Cardiac septum (tissue), 1 donor: ENCODE data around the gene TTC7B. TPM values are rescaled to one million over a fixed set of nuclear protein-coding genes. Genes with fewer than 3 reads are reported as not detected.

Experiments used
- DNase-seq: peaks from one replicate; pipeline ENCODE4 v3.0.0-alpha.2; 2020; ENCODE audit warnings: low spot score
- intact Hi-C: fragments of 100-400 bp; cut with DNase I; formaldehyde crosslinking; loops from one replicate; pipeline ENCODE4 v1.14.0; 2022
- total RNA-seq: library from RNA; stranded (reverse); fragmentation: NEBNext Ultra II Directional; extraction: Animal tissue kit (Norgen Biotek cat#: 25700); gene quantifications from one replicate; pipeline ENCODE4 v1.2.1, GENCODE V29; 2021
- donor health status: DM: no; HTN: no; CAD: no.

The TTC7B gene
- total RNA-seq, 1 donor from 2014 or later: 64.9 TPM

GRCh38 chr14:90755661-90756304 is 60.4 kb downstream of the TTC7B start:
- intact Hi-C loops: loop anchor here (5.0 kb wide), 2 partner anchors 58 to 453 kb away; no protein-coding TSS in a partner anchor
- no peak for DNase-seq

GRCh38 chr14:90753456-90754005 is 62.7 kb downstream of the TTC7B start:
- intact Hi-C loops: no loop called here
- no peak for DNase-seq

- intact Hi-C loops: no loop called here
- DNase-seq: no peak
These were observed 65.5 kb downstream of the TTC7B start for GRCh38 chr14:90750701-90751100.

- DNase-seq: no peak
- intact Hi-C loops: no loop called here
These were observed 66.0 kb downstream of the TTC7B start for GRCh38 chr14:90750191-90750590.

- DNase-seq: no peak
- intact Hi-C loops: no loop called here
These were observed 68.3 kb downstream of the TTC7B start for GRCh38 chr14:90747909-90748308.

- DNase-seq: no peak
These were observed 72.4 kb downstream of the TTC7B start for GRCh38 chr14:90743826-90744225.

GRCh38 chr14:90743425-90743824 is 72.8 kb downstream of the TTC7B start:
- intact Hi-C loops: no loop called here
- no peak for DNase-seq

More at GRCh38 chr14:90743826-90744225, 72.4 kb downstream of the TTC7B start:
- intact Hi-C loops: no loop called here

- no peak for DNase-seq
- intact Hi-C loops: no loop called here
These were observed 73.5 kb downstream of the TTC7B start for GRCh38 chr14:90742729-90743128.

GRCh38 chr14:90742252-90742651 is 74.0 kb downstream of the TTC7B start:
- DNase-seq: no peak
- intact Hi-C loops: no loop called here

GRCh38 chr14:90741682-90741946 is 74.6 kb downstream of the TTC7B start:
- intact Hi-C loops: no loop called here
- DNase-seq: no peak

GRCh38 chr14:90740946-90741681 is 75.1 kb downstream of the TTC7B start:
- no peak for DNase-seq
- intact Hi-C loops: no loop called here

- intact Hi-C loops: no loop called here
- no peak for DNase-seq
These were observed 76.1 kb downstream of the TTC7B start for GRCh38 chr14:90740081-90740480.

GRCh38 chr14:90739318-90740068 is 76.7 kb downstream of the TTC7B start:
- no peak for DNase-seq
- intact Hi-C loops: no loop called here

GRCh38 chr14:90733139-90733808 is 83.0 kb downstream of the TTC7B start:
- intact Hi-C loops: no loop called here
- no peak for DNase-seq

- DNase-seq: no peak
- intact Hi-C loops: no loop called here
These were observed 83.5 kb downstream of the TTC7B start for GRCh38 chr14:90732718-90733117.

- intact Hi-C loops: no loop called here
- no peak for DNase-seq
These were observed 84.1 kb downstream of the TTC7B start for GRCh38 chr14:90732139-90732538.

GRCh38 chr14:90731487-90731886 is 84.7 kb downstream of the TTC7B start:
- intact Hi-C loops: no loop called here
- DNase-seq: no peak

GRCh38 chr14:90730206-90730766 is 85.9 kb downstream of the TTC7B start:
- DNase-seq: no peak
- intact Hi-C loops: no loop called here

- DNase-seq: no peak
- intact Hi-C loops: no loop called here
These were observed 87.3 kb downstream of the TTC7B start for GRCh38 chr14:90728951-90729350.

- intact Hi-C loops: no loop called here
- no peak for DNase-seq
These were observed 89.1 kb downstream of the TTC7B start for GRCh38 chr14:90727082-90727481.
